GM12801 (cell line): ENCODE measurements around the gene PSMD2.

Experiments used
- CTCF ChIP-seq: IDR thresholded peaks from one replicate; pipeline ENCODE4 v1.5.1; 2011; ENCODE audit warnings: control low read depth; ENCODE audit not compliant: insufficient read length; ENCODE audit errors: extremely low read depth

The PSMD2 gene

GRCh38 chr3:184322731-184323487 lies 23.9 kb downstream of the PSMD2 start:
- TF ChIP-seq CTCF = no peak

GRCh38 chr3:184323696-184324095 lies 24.7 kb downstream of the PSMD2 start:
- no peak for TF ChIP-seq CTCF

- no peak for TF ChIP-seq CTCF
Observed at GRCh38 chr3:184325269-184325668, 26.2 kb downstream of the PSMD2 start.

- TF ChIP-seq CTCF = no peak
Observed at GRCh38 chr3:184325715-184326369, 26.8 kb downstream of the PSMD2 start.

GRCh38 chr3:184327171-184327570 lies 28.1 kb downstream of the PSMD2 start:
- no peak for TF ChIP-seq CTCF

- no peak for TF ChIP-seq CTCF
Observed at GRCh38 chr3:184328516-184328915, 29.5 kb downstream of the PSMD2 start.

GRCh38 chr3:184332370-184333090 lies 33.5 kb downstream of the PSMD2 start:
- no peak for TF ChIP-seq CTCF
